Measurements from ENCODE around the gene OBI1. TPM values are rescaled to one million over a fixed set of nuclear protein-coding genes. Genes with fewer than 3 reads are reported as not detected.

The OBI1 gene
- total RNA-seq, 1 experiment from 2014 or later = 14.0 TPM

DNA sequence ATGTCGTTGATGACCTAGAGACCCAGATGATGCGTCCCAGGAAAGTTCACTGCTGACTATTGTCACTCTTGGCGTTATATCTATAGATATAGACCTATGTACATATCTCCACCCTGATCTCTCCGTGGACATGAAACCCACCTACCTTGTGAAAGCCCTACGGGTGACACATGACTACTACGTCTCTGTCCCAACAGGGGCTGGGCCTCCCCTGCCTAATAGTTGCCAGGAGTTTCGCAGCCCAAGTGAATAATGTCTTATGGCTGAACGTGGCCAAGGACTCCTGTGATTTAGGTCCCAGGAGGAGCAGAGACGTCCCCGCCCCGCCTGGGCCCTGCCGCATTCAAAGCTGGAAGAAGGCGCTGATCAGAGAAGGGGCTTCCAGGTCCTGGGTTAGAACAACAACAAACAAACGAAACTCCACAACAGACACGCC lies 50.7 kb downstream of the OBI1 start:
- no peak overlapping the region for H3K4me3 ChIP-seq (replicated peaks in 1 of 2; ENCODE audit: low read depth in 1 of 2, low read length in 2 of 2)
- no peaks in the 10 kb centered on the region for H3K9me2 ChIP-seq (ENCODE audit: insufficient read depth)
- ATAC-seq (no peak), DNase-seq (ENCODE audit: low read depth, low spot score) (no peak)
- ChIA-PET CTCF (no interaction called here), RAD21 (ENCODE audit: low non-redundant PET in 1 of 2, low total read pairs in 2 of 2, uncharacterized antibody in 2 of 2, unreplicated experiment in 2 of 2) (no interaction called here), POLR2A (no interaction called here)
- H3K4me2 ChIP-seq (ENCODE audit: low read length) = no peak overlapping the region
- H3K4me1 ChIP-seq (ENCODE audit: control insufficient read depth in 1 of 2, insufficient read depth in 2 of 2, low read length in 2 of 2) = no peaks in the 10 kb centered on the region
- TF ChIP-seq ELF1 (IDR thresholded peaks at IDR 0.05; ENCODE audit: borderline replicate concordance, low read depth) (no peak), SIN3A (IDR thresholded peaks at IDR 0.05; ENCODE audit: low read depth) (no peak), ZFX (IDR thresholded peaks at IDR 0.05) (no peak), SP1 (IDR thresholded peaks at IDR 0.05; ENCODE audit: low read depth) (no peak), CBX3 (IDR thresholded peaks at IDR 0.05; ENCODE audit: low read depth) (no peak), EZH2 (IDR thresholded peaks at IDR 0.05) (no peak)
- TF ChIP-seq, protein P1, sequence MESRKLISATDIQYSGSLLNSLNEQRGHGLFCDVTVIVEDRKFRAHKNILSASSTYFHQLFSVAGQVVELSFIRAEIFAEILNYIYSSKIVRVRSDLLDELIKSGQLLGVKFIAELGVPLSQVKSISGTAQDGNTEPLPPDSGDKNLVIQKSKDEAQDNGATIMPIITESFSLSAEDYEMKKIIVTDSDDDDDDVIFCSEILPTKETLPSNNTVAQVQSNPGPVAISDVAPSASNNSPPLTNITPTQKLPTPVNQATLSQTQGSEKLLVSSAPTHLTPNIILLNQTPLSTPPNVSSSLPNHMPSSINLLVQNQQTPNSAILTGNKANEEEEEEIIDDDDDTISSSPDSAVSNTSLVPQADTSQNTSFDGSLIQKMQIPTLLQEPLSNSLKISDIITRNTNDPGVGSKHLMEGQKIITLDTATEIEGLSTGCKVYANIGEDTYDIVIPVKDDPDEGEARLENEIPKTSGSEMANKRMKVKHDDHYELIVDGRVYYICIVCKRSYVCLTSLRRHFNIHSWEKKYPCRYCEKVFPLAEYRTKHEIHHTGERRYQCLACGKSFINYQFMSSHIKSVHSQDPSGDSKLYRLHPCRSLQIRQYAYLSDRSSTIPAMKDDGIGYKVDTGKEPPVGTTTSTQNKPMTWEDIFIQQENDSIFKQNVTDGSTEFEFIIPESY (IDR thresholded peaks at IDR 0.05; ENCODE audit: extremely low read depth, insufficient replicate concordance, low read length) = no peak
- TF ChIP-seq, protein P2, sequence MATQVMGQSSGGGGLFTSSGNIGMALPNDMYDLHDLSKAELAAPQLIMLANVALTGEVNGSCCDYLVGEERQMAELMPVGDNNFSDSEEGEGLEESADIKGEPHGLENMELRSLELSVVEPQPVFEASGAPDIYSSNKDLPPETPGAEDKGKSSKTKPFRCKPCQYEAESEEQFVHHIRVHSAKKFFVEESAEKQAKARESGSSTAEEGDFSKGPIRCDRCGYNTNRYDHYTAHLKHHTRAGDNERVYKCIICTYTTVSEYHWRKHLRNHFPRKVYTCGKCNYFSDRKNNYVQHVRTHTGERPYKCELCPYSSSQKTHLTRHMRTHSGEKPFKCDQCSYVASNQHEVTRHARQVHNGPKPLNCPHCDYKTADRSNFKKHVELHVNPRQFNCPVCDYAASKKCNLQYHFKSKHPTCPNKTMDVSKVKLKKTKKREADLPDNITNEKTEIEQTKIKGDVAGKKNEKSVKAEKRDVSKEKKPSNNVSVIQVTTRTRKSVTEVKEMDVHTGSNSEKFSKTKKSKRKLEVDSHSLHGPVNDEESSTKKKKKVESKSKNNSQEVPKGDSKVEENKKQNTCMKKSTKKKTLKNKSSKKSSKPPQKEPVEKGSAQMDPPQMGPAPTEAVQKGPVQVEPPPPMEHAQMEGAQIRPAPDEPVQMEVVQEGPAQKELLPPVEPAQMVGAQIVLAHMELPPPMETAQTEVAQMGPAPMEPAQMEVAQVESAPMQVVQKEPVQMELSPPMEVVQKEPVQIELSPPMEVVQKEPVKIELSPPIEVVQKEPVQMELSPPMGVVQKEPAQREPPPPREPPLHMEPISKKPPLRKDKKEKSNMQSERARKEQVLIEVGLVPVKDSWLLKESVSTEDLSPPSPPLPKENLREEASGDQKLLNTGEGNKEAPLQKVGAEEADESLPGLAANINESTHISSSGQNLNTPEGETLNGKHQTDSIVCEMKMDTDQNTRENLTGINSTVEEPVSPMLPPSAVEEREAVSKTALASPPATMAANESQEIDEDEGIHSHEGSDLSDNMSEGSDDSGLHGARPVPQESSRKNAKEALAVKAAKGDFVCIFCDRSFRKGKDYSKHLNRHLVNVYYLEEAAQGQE (IDR thresholded peaks at IDR 0.05; ENCODE audit: low read depth) = no peak
- TF ChIP-seq, protein P3, sequence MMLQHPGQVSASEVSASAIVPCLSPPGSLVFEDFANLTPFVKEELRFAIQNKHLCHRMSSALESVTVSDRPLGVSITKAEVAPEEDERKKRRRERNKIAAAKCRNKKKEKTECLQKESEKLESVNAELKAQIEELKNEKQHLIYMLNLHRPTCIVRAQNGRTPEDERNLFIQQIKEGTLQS (IDR thresholded peaks at IDR 0.05) = no peak
- no peaks in the 10 kb centered on the region for H3K9me3 ChIP-seq (ENCODE audit: control insufficient read depth in 1 of 2, insufficient read depth in 1 of 2, low read depth in 1 of 2, low read length in 2 of 2)
- H2AFZ ChIP-seq (ENCODE audit: low read depth, low read length, poor library complexity, severe bottlenecking) = no peak overlapping the region
- no peaks in the 10 kb centered on the region for H3K36me3 ChIP-seq (ENCODE audit: control insufficient read depth in 1 of 2, insufficient read depth in 2 of 2, low read length in 2 of 2)
- intact Hi-C loops (cut with micrococcal nuclease) = no loop called here
- H3K9ac ChIP-seq (ENCODE audit: low read length) = no peak overlapping the region
- H3K79me2 ChIP-seq (ENCODE audit: insufficient read depth, low read length) = no peaks in the 10 kb centered on the region
- no peaks in the 10 kb centered on the region for H4K20me1 ChIP-seq (ENCODE audit: insufficient read depth)
- peaks cover 6% of the 10 kb centered on the region; the same call in 1 of the 2 replicates for H3K27me3 ChIP-seq (ENCODE audit: insufficient read depth, low read length)
- H3K27ac ChIP-seq (ENCODE audit: low read depth, low read length) = no peak overlapping the region
- no TSS peak for BruUV-seq (replicated peaks)
